Transverse colon (tissue), 4 donors: ENCODE results near the gene C1QTNF12.

ENCODE experiments used
- POLR2A ChIP-seq: fragments of 450-650 bp; IDR thresholded peaks from one replicate; pipeline ENCODE4 v1.6.1; 2016; ENCODE audit warnings: antibody characterized with exemption, mild to moderate bottlenecking, moderate library complexity
- POLR2AphosphoS5 ChIP-seq, 3 donors: sonication (generic); formaldehyde crosslinking; IDR thresholded peaks; one replicate each; pipeline ENCODE4 v1.6.1; 2016; ENCODE audit warnings: antibody characterized with exemption in 3 of 3
- TF ChIP-seq, protein P1 (sequence below), 5 experiments: fragments of 200-600 bp in 3 of 5; fragments of 450-650 bp in 2 of 5; sonication (generic) in 3 of 5; IDR thresholded peaks; 1 replicate in 2 of 5; 2 replicates in 3 of 5; pipeline ENCODE4 v1.5.1; 2016 to 2017; ENCODE audit warnings: antibody characterized with exemption in 5 of 5, inconsistent platforms in 3 of 5, mild to moderate bottlenecking in 2 of 5, moderate library complexity in 1 of 5

DNA sequence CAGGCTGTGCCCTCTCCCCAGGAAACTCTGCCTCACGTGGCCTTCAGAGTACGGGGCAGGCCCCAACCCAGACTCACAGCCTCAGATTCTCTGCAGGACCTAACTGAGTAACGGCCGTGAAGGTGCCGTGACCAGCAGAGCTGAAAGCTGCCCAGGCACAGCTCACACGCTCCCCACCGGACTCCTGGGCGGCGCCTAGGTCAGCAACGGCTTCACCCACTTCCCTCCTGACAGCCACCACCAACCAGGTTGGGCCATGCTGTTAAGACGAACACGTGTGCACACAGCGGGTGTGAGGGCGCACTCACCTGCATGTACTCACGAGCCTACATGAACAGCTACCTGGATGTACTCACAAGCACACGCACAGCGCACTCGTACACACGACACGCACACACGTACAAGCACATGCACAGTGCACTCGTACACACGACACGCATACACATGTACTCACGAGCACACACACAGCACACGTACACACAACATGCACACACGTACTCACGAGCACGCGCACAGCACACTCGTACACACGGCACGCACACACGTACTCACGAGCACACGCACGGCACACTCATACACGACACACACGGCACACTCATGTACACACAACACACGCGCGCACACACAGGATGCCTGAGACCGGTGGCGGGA is 23.8 kb downstream of the C1QTNF12 start:
- TF ChIP-seq, protein P1, sequence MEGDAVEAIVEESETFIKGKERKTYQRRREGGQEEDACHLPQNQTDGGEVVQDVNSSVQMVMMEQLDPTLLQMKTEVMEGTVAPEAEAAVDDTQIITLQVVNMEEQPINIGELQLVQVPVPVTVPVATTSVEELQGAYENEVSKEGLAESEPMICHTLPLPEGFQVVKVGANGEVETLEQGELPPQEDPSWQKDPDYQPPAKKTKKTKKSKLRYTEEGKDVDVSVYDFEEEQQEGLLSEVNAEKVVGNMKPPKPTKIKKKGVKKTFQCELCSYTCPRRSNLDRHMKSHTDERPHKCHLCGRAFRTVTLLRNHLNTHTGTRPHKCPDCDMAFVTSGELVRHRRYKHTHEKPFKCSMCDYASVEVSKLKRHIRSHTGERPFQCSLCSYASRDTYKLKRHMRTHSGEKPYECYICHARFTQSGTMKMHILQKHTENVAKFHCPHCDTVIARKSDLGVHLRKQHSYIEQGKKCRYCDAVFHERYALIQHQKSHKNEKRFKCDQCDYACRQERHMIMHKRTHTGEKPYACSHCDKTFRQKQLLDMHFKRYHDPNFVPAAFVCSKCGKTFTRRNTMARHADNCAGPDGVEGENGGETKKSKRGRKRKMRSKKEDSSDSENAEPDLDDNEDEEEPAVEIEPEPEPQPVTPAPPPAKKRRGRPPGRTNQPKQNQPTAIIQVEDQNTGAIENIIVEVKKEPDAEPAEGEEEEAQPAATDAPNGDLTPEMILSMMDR (IDR thresholded peaks at IDR 0.05): no peak
- TF ChIP-seq POLR2AphosphoS5 (IDR thresholded peaks at IDR 0.05): no peak
- TF ChIP-seq POLR2A: no peak
